SJSA1 (cell line): Measurements from ENCODE around the gene INSM1. TPM values are rescaled to one million over a fixed set of nuclear protein-coding genes. Genes with fewer than 3 reads are reported as not detected.

Experiments
- DNase-seq, 2 experiments: peaks; one replicate each; pipeline ENCODE4 v3.0.0-alpha.2; 2015 to 2020; ENCODE audit warnings: low spot score in 2 of 2, low read depth in 1 of 2
- H3K27ac ChIP-seq: fragments of 250-450 bp; sonication (Bioruptor Pico); 2 replicates; pipeline ENCODE4 v1.5.1; 2020; ENCODE audit warnings: mild to moderate bottlenecking, moderate library complexity
- H3K27me3 ChIP-seq: fragments of 250-450 bp; sonication (Bioruptor Pico); replicated peaks from 2 replicates; pipeline ENCODE4 v1.5.1; 2020; ENCODE audit warnings: mild to moderate bottlenecking, moderate library complexity
- H3K36me3 ChIP-seq: fragments of 250-450 bp; sonication (Bioruptor Pico); 2 replicates; pipeline ENCODE4 v1.5.1; 2020; ENCODE audit warnings: mild to moderate bottlenecking
- H3K4me1 ChIP-seq: fragments of 250-450 bp; sonication (Bioruptor Pico); replicated peaks from 2 replicates; pipeline ENCODE4 v1.6.1; 2021; ENCODE audit warnings: mild to moderate bottlenecking
- H3K4me3 ChIP-seq: fragments of 250-450 bp; sonication (Bioruptor Pico); 2 replicates; pipeline ENCODE4 v1.5.1; 2020; ENCODE audit warnings: mild to moderate bottlenecking
- H3K9me3 ChIP-seq: fragments of 250-450 bp; sonication (Bioruptor Pico); replicated peaks from 2 replicates; pipeline ENCODE4 v1.5.1; 2020; ENCODE audit warnings: mild to moderate bottlenecking
- total RNA-seq: library from RNA; depleted of rRNA; stranded (reverse); fragments of >200 nt; shearing (Covaris generic); gene quantifications from 2 replicates; pipeline ENCODE4 v1.2.3, GENCODE V29; 2014

The INSM1 gene
- total RNA-seq, 1 experiment from 2014 or later = not detected

GRCh38 chr20:20391766-20392165 lies 23.9 kb downstream of the INSM1 start:
- DNase-seq = no peak
- no peak overlapping the region for H3K27ac ChIP-seq
- no peaks in the 10 kb centered on the region for H3K9me3 ChIP-seq
- no peaks in the 10 kb centered on the region for H3K36me3 ChIP-seq
- H3K4me1 ChIP-seq = peaks cover 5% of the 10 kb centered on the region; the same call in 1 of the 2 replicates
- H3K27me3 ChIP-seq = no peaks in the 10 kb centered on the region
- no peak overlapping the region for H3K4me3 ChIP-seq

DNA sequence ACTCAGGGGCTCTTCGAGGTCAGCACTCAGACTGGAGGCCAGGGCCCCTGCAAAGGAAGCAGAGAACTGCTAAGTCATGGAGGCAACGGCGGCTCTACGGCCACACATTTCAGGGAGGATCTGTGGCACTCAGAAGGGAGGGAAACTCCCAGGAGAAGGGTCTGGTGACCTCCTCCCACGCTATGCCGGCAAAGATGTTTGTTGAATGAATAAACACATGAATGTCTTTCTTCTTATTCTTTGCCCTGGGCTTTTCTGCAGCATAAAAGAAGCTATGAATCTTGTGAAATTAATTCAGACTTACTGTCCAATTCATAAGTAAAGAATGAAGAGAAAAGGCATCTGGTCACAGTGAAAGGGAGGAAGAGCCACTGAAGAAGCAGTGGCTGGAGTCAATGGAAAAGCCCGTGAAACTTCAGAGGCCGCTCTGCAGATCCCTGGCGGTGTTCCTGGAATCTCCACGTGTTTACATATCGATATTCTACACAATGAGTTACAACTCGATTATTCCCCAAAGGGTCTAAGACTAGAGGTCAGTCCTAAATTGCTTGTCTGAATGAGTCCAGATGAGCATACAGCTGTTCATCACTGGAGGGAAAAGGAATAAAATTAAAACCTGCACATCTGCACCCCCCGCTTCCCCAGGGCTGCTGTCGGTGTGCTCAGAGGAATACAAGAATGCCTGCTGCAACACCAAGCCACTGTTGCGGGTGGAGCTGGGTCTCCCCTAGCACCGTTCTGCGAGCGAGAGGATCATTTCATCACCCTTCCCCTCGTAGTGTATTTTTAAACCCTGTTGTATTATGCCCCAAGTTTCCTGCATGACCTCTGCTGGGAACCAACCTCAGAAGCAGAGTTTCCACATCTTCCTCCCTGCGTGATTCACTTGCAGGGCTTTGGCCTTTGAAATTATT lies 25.6 kb downstream of the INSM1 start:
- H3K4me3 ChIP-seq = no peak overlapping the region
- H3K27me3 ChIP-seq = no peaks in the 10 kb centered on the region
- no peak overlapping the region for H3K27ac ChIP-seq
- H3K4me1 ChIP-seq = peaks cover 5% of the 10 kb centered on the region; the same call in 1 of the 2 replicates
- H3K9me3 ChIP-seq = no peaks in the 10 kb centered on the region
- H3K36me3 ChIP-seq = no peaks in the 10 kb centered on the region
- peak in 1 of 2 experiments; percentile 12 for DNase-seq

GRCh38 chr20:20395087-20395486 lies 27.2 kb downstream of the INSM1 start:
- Histone ChIP-seq H3K9me3 (no peaks in the 10 kb centered on the region), H3K27ac (no peak overlapping the region), H3K4me3 (no peak overlapping the region), H3K27me3 (no peaks in the 10 kb centered on the region), H3K4me1 (peaks cover 5% of the 10 kb centered on the region; the same call in 1 of the 2 replicates), H3K36me3 (no peaks in the 10 kb centered on the region)
- no peak for DNase-seq

GRCh38 chr20:20395903-20396568 lies 28.1 kb downstream of the INSM1 start:
- H3K4me1 ChIP-seq = peaks cover 5% of the 10 kb centered on the region; the same call in 1 of the 2 replicates
- no peak for DNase-seq
- no peak overlapping the region for H3K27ac ChIP-seq
- no peaks in the 10 kb centered on the region for H3K9me3 ChIP-seq
- H3K36me3 ChIP-seq = no peaks in the 10 kb centered on the region
- no peak overlapping the region for H3K4me3 ChIP-seq
- no peaks in the 10 kb centered on the region for H3K27me3 ChIP-seq

GRCh38 chr20:20396794-20397193 lies 28.9 kb downstream of the INSM1 start:
- Histone ChIP-seq H3K27ac (no peak overlapping the region), H3K4me1 (peaks cover 5% of the 10 kb centered on the region; the same call in 1 of the 2 replicates), H3K4me3 (no peak overlapping the region), H3K36me3 (no peaks in the 10 kb centered on the region), H3K9me3 (no peaks in the 10 kb centered on the region), H3K27me3 (no peaks in the 10 kb centered on the region)
- no peak for DNase-seq

- Histone ChIP-seq H3K27ac (no peak overlapping the region), H3K4me3 (no peak overlapping the region), H3K4me1 (peaks cover 5% of the 10 kb centered on the region; the same call in 1 of the 2 replicates), H3K9me3 (no peaks in the 10 kb centered on the region), H3K36me3 (no peaks in the 10 kb centered on the region), H3K27me3 (no peaks in the 10 kb centered on the region)
- no peak for DNase-seq
These were observed 30.2 kb downstream of the INSM1 start for GRCh38 chr20:20398123-20398522.

- DNase-seq = no peak
- H3K9me3 ChIP-seq = no peaks in the 10 kb centered on the region
- H3K27ac ChIP-seq = no peak overlapping the region
- no peak overlapping the region for H3K4me3 ChIP-seq
- H3K27me3 ChIP-seq = no peaks in the 10 kb centered on the region
- no peaks in the 10 kb centered on the region for H3K4me1 ChIP-seq
- H3K36me3 ChIP-seq = no peaks in the 10 kb centered on the region
These were observed 31.9 kb downstream of the INSM1 start for GRCh38 chr20:20399531-20400500.

- H3K36me3 ChIP-seq = no peaks in the 10 kb centered on the region
- no peak overlapping the region for H3K4me3 ChIP-seq
- no peaks in the 10 kb centered on the region for H3K27me3 ChIP-seq
- H3K27ac ChIP-seq = no peak overlapping the region
- no peaks in the 10 kb centered on the region for H3K9me3 ChIP-seq
- DNase-seq = no peak
- no peaks in the 10 kb centered on the region for H3K4me1 ChIP-seq
These were observed 34.1 kb downstream of the INSM1 start for GRCh38 chr20:20401991-20402390.

- no peaks in the 10 kb centered on the region for H3K36me3 ChIP-seq
- no peak for DNase-seq
- no peak overlapping the region for H3K27ac ChIP-seq
- H3K9me3 ChIP-seq = no peaks in the 10 kb centered on the region
- H3K27me3 ChIP-seq = no peaks in the 10 kb centered on the region
- H3K4me1 ChIP-seq = no peaks in the 10 kb centered on the region
- H3K4me3 ChIP-seq = no peak overlapping the region
These were observed 36.7 kb downstream of the INSM1 start for GRCh38 chr20:20404633-20405032.

GRCh38 chr20:20405623-20406022 lies 37.7 kb downstream of the INSM1 start:
- Histone ChIP-seq H3K4me1 (no peaks in the 10 kb centered on the region), H3K36me3 (no peaks in the 10 kb centered on the region), H3K9me3 (no peaks in the 10 kb centered on the region), H3K4me3 (no peak overlapping the region), H3K27me3 (no peaks in the 10 kb centered on the region), H3K27ac (no peak overlapping the region)
- DNase-seq = no peak

- H3K27ac ChIP-seq = no peak overlapping the region
- no peak for DNase-seq
- no peak overlapping the region for H3K4me3 ChIP-seq
- H3K36me3 ChIP-seq = no peaks in the 10 kb centered on the region
- H3K9me3 ChIP-seq = no peaks in the 10 kb centered on the region
- H3K4me1 ChIP-seq = no peaks in the 10 kb centered on the region
- H3K27me3 ChIP-seq = no peaks in the 10 kb centered on the region
These were observed 38.4 kb downstream of the INSM1 start for GRCh38 chr20:20406306-20406705.

DNA sequence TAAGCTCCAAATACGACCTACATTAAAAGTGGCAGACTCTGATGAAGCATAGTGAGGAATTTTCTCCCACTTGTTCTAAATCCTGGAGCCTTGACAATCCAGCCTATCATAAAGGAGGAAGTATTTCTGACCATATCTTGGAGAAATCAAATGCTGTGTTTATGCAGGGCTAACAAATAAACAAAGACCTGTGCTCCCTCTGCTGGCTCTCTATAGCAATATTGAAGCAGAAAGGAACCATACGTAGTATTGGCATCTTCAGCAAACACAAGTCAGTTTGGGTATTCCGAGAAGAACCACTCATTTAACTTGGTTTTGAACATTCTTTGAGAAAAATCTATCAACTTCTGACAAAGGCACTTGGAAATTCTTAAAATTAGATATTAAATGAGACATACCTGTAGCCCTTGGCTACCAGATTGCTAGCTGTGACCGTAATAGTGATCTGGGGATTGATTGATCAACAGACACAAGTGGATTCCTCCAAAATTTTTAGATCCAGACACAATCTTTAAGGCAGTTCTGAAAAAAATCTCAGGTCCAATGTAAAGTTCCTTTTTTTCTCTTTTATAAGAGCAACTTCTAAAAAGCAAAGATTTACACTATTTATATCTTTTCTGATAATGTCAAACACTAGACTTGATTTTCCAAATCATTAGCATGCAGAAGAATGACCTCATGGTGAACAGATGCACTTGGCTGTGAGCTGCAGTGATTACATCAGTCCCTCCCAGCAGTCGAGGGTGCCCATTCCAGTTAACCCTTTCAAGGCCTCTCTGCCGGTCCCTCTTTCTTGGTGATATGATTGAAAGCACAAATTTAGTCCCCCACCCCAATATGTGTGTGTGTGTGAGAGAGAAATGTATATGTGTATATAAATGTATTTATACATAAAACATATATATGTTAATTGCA lies 40.2 kb downstream of the INSM1 start:
- H3K27me3 ChIP-seq = no peaks in the 10 kb centered on the region
- H3K27ac ChIP-seq = no peak overlapping the region
- no peak overlapping the region for H3K4me3 ChIP-seq
- no peaks in the 10 kb centered on the region for H3K36me3 ChIP-seq
- no peaks in the 10 kb centered on the region for H3K4me1 ChIP-seq
- DNase-seq = peak in 1 of 2 experiments; percentile 2
- no peaks in the 10 kb centered on the region for H3K9me3 ChIP-seq
